GM21381 (cell line): Measurements from ENCODE around the gene UBE2K.
A peak's percentile ranks its signal among the peaks of the same experiment; 100 is the strongest.
"Not testable (repeated sequence)": the region's sequence is repeated elsewhere in the genome, so short reads cannot be mapped to it uniquely, and the experiment has no call there.

Experiments
- ATAC-seq: cut with Tn5 transposase; IDR thresholded peaks from one replicate; pipeline ENCODE4 v1.9.1; 2021; ENCODE audit warnings: mild to moderate bottlenecking, moderate library complexity; ENCODE audit not compliant: unreplicated experiment

UBE2K gene

DNA sequence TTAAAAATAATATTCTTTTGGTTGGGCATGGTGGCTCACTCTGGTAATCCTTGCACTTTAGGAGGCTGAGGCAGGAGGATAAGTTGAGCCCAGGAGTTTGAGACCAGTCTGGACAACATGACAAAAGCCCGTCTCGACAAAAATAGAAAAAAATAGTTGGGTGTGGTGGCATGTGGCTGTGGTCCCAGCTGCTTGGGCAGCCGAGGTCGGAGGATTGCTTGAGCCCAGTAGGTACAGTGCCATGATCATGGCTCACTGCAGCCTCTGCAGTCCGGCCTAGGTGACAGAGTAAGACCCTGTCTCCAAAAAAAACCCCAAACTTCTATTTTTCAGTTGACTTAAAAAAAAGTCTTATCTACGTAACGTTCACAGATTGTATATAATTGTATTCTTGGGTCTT lies 23.9 kb downstream of the UBE2K start:
- no peak for ATAC-seq

DNA sequence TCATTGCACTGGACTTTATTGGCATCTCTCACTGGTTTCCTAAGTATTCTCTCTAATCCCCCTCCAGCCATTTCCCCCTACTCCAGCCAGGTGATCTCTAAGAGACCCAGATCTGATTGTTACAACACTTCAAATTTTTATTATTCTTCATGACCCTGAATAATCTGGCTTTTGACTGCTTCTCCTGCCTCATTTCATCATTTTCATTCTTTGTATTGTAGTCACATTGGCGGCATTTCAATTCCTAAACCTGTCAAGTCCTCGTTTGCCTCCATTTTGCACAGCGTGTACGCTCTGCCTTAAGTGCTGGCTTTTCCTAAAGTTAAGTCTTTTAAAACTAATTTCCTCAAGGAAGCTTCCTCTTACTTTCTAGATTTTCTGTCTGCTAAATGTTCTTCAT lies 31.6 kb downstream of the UBE2K start:
- ATAC-seq: no peak

DNA sequence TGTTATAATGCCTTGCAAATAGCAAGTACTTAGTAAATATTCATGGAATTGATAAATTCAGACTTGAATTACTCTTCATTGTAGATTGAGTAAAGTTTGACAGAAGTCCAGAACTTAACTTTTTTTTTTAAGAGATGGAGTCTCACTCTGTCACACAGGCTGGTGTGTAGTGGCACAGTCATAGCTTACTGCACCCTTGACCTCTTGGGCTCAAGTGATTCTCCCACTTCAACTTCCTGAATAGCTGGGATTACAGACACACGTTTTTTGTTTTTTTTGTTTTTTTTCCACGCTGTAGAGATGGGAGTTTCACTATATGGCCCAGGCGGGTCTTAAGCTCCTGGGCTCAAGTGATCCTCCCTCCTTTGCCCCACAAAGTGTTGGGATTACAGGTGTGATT lies 32.1 kb downstream of the UBE2K start:
- ATAC-seq: no peak

- no peak for ATAC-seq
These were observed 34.0 kb downstream of the UBE2K start for GRCh38 chr4:39731908-39732307.

DNA sequence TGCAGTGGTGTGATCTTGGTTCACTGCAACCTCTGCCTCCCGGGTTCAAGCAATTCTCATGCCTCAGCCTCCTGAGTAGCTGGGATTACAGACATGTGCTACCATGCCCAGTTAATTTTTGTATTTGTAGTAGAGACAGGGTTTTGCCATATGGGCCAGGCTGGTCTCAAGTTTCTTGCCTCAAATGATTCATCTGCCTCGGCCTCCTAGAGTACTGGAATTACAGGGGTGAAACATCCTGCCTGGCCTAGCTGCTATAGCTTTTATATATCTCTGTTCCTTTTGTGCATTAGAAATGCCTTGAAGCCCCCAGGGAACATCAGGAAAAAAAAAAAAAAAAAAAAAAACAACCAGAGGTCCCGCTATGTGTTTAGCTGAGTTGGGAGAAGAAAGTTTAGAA lies 34.8 kb downstream of the UBE2K start:
- no peak for ATAC-seq

DNA sequence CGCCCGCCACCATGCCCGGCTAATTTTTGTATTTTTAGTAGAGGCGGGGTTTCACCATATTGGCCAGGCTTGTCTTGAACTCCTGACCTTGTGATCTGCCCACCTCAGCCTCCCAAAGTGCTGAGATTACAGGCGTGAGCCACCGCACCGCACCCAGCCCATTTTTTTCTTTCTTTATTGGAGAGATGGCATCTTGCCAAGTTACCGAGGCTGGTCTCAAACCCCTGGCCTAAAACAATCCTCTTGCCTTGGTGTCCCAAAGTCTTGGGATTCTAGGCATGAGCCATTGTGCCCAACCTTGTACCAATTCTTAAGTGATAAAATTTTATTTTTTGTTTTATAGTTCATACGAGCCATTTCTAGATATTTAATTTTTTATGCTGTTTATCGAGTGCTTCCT lies 41.7 kb downstream of the UBE2K start:
- ATAC-seq: not testable (repeated sequence)

GRCh38 chr4:39741401-39741800 lies 43.5 kb downstream of the UBE2K start:
- ATAC-seq: no peak

DNA sequence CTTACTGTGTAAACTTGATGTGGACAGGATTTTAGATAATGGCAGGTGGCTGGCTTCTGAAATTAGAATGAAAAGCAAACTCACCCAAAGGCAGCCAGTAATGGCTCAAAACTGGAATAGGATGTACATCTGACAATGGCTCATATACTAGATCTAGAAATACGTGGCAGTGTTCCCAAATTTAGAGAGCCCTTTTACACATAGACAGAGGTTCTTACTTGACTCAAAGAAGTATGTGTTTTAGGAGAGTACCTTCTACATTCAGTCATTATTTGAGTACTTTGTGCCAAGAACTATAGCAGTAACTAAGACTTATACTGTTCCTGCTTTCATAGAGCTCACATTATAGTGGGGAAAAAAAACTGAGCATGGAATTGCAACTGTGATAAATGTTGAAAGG lies 48.0 kb downstream of the UBE2K start:
- ATAC-seq: no peak

- ATAC-seq: no peak
These were observed 52.3 kb downstream of the UBE2K start for GRCh38 chr4:39750216-39750615.

- no peak for ATAC-seq
These were observed 56.4 kb downstream of the UBE2K start for GRCh38 chr4:39754309-39754708.

DNA sequence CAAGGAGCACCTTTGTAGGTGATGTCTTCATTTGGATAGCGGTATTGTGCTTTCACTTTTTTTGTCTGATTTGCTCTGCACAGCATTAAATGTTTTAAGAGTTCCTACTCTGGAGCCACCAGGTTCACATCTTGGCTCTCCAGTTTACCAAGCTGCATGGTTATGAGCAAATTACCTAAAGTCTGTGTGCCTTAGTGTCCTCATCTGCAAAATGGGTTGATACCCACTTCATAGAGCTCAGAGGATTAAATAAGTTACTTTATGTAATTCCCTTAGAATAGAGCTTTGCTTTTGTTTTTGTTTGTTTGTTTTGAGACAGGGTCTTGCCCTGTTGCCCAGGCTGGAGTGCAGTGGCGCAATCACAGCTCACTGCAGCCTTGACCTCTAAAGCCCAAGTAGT lies 58.2 kb downstream of the UBE2K start:
- ATAC-seq: no peak

- ATAC-seq: no peak
These were observed 60.2 kb downstream of the UBE2K start for GRCh38 chr4:39758176-39758575.

DNA sequence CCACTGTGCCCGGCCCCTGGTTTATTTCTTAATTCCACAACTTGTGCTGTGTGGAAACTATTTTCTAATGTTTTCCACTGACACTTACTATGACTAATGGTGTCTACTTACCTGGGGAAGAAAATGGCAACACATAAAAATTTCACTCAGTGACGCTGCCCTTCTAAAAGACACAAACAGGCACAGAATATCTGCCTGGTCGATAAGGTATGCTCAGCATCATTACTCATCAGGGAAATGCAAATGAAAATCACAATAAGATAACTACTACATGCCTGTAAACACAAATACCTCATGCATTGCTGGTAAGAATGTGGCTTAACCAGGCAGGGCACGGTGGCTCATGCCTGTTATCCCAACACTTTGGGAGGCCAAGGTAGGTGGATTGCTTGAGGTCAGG lies 61.6 kb downstream of the UBE2K start:
- ATAC-seq: no peak

GRCh38 chr4:39761005-39761667 lies 63.2 kb downstream of the UBE2K start:
- no peak for ATAC-seq

- peak; percentile 57 for ATAC-seq
These were observed 66.0 kb downstream of the UBE2K start for GRCh38 chr4:39763714-39764572.

DNA sequence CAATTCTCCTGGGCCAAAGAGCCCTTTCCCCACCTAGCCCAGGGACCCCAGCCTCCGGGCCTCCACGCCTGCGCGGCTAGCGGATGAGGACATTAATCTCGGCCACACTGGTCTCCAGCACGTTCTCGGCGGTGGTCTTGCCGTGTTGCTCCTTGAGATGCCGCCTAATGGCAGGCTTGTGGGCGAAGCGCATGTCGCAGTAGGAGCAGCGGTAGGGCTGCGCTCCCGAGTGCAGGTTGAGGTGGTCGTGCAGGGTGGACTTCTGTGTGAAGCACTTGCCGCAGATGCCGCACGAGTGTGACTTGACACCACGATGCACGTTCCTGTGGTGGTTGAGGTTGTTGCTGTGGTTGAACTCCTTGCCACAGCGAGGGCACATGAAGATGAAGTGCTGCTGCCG lies 72.1 kb downstream of the UBE2K start:
- ATAC-seq: no peak

GRCh38 chr4:39770471-39770870 lies 72.5 kb downstream of the UBE2K start:
- no peak for ATAC-seq

DNA sequence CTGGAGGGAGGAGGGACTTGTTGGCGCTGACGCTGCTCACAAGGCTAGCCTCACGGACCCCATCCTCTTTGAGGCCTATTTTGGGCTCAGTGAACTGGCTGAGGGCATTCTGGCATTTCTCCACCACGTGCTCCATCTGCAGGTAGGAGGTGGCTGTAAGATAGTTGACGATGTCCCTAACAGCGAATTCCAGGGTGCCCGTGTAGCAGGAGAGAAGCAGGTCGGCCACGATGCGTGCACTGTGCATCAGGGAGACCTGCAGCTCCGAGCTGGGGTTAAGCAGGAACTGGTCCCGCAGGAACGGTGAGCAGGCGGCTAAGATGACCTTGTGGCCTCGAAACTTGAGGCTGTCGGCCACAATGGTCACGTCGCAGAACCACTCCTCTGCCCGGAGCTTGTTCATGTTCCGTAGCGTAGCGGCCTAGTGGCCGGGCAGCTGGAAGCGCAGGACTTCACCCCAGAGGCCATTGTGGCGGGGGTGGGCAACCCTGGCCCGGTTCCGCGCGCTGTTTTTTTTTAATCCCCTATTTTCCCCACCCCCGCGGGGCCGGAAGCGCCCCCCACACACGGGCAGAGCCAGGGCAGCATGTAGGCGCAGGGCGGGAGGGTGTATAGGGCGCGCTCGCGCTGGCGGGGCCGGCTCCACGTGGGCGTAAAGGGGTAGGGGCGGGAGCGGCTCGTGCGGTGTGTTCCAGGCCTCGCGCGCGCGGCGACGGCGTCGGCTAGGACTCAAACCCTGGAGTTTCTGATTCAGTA lies 73.2 kb downstream of the UBE2K start:
- ATAC-seq: no peak

- ATAC-seq: not testable (repeated sequence)
These were observed 84.1 kb downstream of the UBE2K start for GRCh38 chr4:39781988-39782387.

DNA sequence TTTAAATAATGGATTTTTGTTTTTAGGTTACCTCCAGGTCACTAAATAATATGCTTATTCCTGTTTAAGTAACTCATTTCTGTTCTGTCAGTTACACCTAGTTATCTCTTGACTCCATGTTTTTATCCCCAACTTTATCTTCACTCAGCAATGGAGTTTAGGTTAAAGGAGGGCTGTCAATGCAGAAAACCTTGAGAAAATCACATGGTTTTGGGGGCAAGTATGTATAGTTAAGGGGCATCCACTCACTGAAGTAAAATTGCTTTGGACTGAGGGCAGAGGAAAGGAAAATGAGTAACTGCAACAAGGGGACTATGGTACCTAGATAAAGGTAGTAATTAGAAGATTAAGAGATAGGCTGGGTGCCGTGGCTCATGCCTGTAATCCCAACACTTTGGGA lies 87.1 kb downstream of the UBE2K start:
- no peak for ATAC-seq

DNA sequence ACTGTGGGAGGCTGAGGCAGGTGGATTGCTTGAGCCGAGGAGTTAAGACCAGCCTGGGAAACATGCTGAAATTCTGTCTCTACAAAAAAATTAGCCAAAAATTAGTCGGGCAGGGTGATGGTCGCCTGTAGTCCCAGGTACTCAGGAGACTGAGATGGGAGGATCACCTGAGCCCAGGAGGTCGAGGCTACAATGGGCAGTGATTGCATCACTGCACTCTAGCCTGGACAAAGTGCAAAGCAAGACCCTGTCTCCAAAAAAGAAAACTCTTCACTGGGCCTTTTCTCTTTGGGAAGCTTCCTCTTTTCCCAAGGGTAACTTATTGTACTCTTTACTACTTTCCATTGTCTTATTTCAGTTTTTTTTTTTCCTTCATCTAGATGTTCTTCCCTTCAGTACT lies 88.9 kb downstream of the UBE2K start:
- no peak for ATAC-seq

DNA sequence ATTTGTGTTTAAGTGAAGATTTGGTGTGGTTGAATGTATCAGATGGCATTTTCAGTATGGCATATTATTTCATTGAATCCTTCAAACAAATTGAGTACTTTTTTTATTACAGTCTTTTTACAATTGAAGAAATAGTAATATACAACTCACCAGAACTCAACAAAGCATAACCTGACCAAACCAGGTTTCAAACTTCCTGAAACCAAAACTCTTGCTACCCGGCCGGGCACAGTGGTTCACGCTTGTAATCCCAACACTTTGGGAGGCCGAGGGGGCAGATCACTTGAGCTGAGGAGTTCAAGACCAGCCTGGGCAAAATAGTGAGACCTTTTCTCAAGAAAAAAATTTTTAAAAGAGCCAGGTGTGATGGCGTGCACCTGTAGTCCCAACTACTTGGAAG lies 94.2 kb downstream of the UBE2K start:
- ATAC-seq: no peak
